Left lung (tissue), 10 donors: ENCODE data around the gene GSK3B. TPM values are rescaled to one million over a fixed set of nuclear protein-coding genes. Genes with fewer than 3 reads are reported as not detected.

Experiments
- ATAC-seq: fragments of 200-7000 bp; cut with Tn5 transposase; one replicate; pipeline ENCODE4 v1.9.1; 2020; ENCODE audit warnings: moderate library complexity
- DNase-seq, 4 donors: peaks; one replicate each; pipeline ENCODE4 v3.0.0-alpha.2; 2013 to 2020
- H3K27ac ChIP-seq, 2 donors: fragments of 200-600 bp; sonication (generic) in 1 of 2; one replicate each; pipeline versions ENCODE4 v1.5.0 to v1.8.0; 2020 to 2021
- H3K27me3 ChIP-seq, 2 donors: fragments of 200-600 bp; sonication (generic) in 1 of 2; one replicate each; pipeline versions ENCODE4 v1.5.0 to v1.8.0; 2020 to 2021
- H3K36me3 ChIP-seq, 2 donors: fragments of 200-600 bp; sonication (generic) in 1 of 2; one replicate each; pipeline versions ENCODE4 v1.5.0 to v1.8.0; 2020 to 2021
- H3K4me1 ChIP-seq, 2 donors: fragments of 200-600 bp; one replicate each; pipeline ENCODE4 v1.8.0; 2021
- H3K4me3 ChIP-seq, 2 donors: fragments of 200-600 bp; sonication (generic) in 1 of 2; one replicate each; pipeline versions ENCODE4 v1.5.0 to v1.8.0; 2020 to 2021; ENCODE audit warnings: mild to moderate bottlenecking in 1 of 2
- H3K9me3 ChIP-seq, 2 donors: fragments of 200-600 bp; sonication (generic) in 1 of 2; one replicate each; pipeline versions ENCODE4 v1.5.0 to v1.8.0; 2020 to 2021
- intact Hi-C, 2 donors: fragments of 100-400 bp; cut with DNase I; formaldehyde crosslinking; loops; one replicate each; pipeline versions ENCODE4 v1.11.2 to v1.14.2; 2022
- polyA plus RNA-seq, 6 donors: library from polyadenylated mRNA; unstranded; fragments of 120-200 nt; gene quantifications; one replicate each; pipeline ENCODE4 v1.2.1, GENCODE V29; 2013; ENCODE audit not compliant: insufficient read length in 6 of 6
- total RNA-seq, 2 donors: library from RNA; stranded (reverse); fragmentation: NEBNext Ultra II Directional; extraction: Animal tissue kit (Norgen Biotek cat#: 25700); gene quantifications; one replicate each; pipeline ENCODE4 v1.2.1, GENCODE V29; 2021
- TF ChIP-seq, protein P1 (sequence below), 2 donors: fragments of 200-600 bp; sonication (generic) in 1 of 2; IDR thresholded peaks; one replicate each; pipeline versions ENCODE4 v1.5.0 to v1.8.0; 2021; ENCODE audit warnings: antibody characterized with exemption in 2 of 2
- donor health status: DM: no; HTN: yes; CAD: no.
- donor health status: DM: no; HTN: no; CAD: no.

The GSK3B gene
- total and polyA plus RNA-seq, 8 donors = 39.2 to 53.0 (median 42.4) TPM

DNA sequence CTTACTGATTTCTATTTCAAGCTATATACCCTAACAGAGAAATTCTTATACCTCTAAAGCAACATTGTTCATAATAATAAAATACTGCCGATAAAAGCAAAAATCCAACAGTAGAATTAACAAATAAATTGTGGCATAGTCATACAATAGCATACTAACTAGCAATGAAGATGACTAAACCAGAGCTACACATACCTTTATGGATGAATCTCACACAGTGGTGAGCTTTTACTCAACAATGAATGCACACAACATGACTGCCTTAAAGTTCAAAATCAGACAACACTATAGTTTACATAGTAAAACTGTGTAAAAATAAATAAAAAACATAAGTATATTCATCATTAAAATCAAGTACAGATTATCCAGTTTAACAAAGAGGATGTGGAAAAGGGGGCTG lies 213.3 kb downstream of the GSK3B start:
- ATAC-seq (no peak), DNase-seq (no peak)
- Histone ChIP-seq H3K36me3 (peaks cover 0 to 13% of the 10 kb centered on the region in 2 donors), H3K27ac (no peak overlapping the region), H3K4me1 (no peaks in the 10 kb centered on the region), H3K4me3 (no peak overlapping the region), H3K27me3 (no peaks in the 10 kb centered on the region), H3K9me3 (no peaks in the 10 kb centered on the region)
- intact Hi-C loops = no loop called here
- TF ChIP-seq, protein P1, sequence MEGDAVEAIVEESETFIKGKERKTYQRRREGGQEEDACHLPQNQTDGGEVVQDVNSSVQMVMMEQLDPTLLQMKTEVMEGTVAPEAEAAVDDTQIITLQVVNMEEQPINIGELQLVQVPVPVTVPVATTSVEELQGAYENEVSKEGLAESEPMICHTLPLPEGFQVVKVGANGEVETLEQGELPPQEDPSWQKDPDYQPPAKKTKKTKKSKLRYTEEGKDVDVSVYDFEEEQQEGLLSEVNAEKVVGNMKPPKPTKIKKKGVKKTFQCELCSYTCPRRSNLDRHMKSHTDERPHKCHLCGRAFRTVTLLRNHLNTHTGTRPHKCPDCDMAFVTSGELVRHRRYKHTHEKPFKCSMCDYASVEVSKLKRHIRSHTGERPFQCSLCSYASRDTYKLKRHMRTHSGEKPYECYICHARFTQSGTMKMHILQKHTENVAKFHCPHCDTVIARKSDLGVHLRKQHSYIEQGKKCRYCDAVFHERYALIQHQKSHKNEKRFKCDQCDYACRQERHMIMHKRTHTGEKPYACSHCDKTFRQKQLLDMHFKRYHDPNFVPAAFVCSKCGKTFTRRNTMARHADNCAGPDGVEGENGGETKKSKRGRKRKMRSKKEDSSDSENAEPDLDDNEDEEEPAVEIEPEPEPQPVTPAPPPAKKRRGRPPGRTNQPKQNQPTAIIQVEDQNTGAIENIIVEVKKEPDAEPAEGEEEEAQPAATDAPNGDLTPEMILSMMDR (IDR thresholded peaks at IDR 0.05) = no peak

DNA sequence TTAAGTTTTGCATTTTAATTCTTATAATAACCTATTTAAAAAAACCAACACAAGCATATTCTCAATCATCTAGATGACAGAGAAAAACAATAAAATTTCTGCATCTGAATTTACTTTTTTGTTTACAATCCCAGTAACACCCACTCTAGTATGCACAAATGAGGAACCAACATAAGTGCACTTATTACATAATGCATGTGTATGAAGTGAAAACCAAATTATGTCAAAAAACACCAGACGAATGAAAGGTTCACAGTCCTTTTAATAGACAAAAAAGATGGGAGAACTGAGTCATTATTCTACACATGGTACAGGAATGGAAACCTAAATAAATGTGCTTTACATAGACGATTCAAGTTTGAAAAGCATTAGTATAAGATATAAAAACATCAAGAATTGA lies 220.6 kb downstream of the GSK3B start:
- no peak for ATAC-seq
- TF ChIP-seq, protein P1 (IDR thresholded peaks at IDR 0.05) = no peak

DNA sequence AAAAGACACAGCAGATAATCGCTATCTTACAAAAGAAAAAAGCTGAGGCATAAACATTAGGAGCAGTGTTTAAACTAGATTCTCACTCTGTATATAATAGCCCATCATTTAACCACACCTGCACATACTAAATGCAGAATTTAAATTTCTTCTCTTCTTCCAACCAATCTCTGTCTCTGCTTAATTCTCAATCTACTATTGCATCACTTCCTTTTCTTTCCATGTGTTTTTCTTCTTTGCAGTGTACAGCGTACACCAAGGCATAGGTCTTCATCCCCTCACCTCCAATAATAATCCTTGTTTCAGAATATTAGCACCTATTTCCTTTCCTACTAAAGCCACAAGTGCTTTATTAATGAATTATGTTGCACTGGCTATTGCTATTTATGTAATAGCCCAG lies 221.5 kb downstream of the GSK3B start:
- ATAC-seq = no peak

More for the DNA sequence above, 220.6 kb downstream of the GSK3B start:
- H3K36me3 ChIP-seq = peaks cover 0 to 3% of the 10 kb centered on the region in 2 donors
- no peaks in the 10 kb centered on the region for H3K27me3 ChIP-seq
- intact Hi-C loops = no loop called here
- no peak for DNase-seq
- no peaks in the 10 kb centered on the region for H3K9me3 ChIP-seq
- H3K4me1 ChIP-seq = peaks cover 0 to 3% of the 10 kb centered on the region in 2 donors
- H3K27ac ChIP-seq = no peak overlapping the region
- H3K4me3 ChIP-seq = no peak overlapping the region

DNA sequence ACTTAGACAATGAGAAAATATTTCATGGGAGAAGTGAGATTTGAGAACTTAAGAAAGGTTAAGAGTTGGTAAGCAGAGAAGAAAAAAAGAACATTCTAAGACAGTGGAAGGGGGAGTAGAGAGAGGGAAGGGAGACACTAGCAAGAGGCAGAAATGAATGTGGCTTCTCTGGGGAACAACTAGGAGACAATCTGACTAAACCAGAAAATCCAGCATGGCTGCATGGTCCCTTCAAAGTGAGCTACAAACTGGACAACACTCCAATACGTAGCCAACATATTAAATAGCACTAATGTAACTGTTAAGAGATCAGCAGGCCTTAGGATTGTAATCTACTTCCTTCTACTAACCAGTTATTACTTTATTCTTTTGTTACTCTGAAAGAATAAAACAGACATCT lies 222.7 kb downstream of the GSK3B start:
- DNase-seq (no peak), ATAC-seq (no peak)
- Histone ChIP-seq H3K4me1 (peaks cover 0 to 3% of the 10 kb centered on the region in 2 donors), H3K27me3 (no peaks in the 10 kb centered on the region), H3K4me3 (no peak overlapping the region), H3K36me3 (peaks cover 0 to 2% of the 10 kb centered on the region in 2 donors), H3K9me3 (no peaks in the 10 kb centered on the region), H3K27ac (no peak overlapping the region)
- TF ChIP-seq, protein P1 (IDR thresholded peaks at IDR 0.05) = no peak
- intact Hi-C loops = no loop called here

More for the DNA sequence above, 221.5 kb downstream of the GSK3B start:
- H3K9me3 ChIP-seq = no peaks in the 10 kb centered on the region
- no peak for DNase-seq
- intact Hi-C loops = no loop called here
- TF ChIP-seq, protein P1 (IDR thresholded peaks at IDR 0.05) = no peak
- H3K36me3 ChIP-seq = peaks cover 0 to 3% of the 10 kb centered on the region in 2 donors
- H3K4me1 ChIP-seq = peaks cover 0 to 3% of the 10 kb centered on the region in 2 donors
- H3K4me3 ChIP-seq = no peak overlapping the region
- H3K27me3 ChIP-seq = no peaks in the 10 kb centered on the region
- H3K27ac ChIP-seq = no peak overlapping the region

DNA sequence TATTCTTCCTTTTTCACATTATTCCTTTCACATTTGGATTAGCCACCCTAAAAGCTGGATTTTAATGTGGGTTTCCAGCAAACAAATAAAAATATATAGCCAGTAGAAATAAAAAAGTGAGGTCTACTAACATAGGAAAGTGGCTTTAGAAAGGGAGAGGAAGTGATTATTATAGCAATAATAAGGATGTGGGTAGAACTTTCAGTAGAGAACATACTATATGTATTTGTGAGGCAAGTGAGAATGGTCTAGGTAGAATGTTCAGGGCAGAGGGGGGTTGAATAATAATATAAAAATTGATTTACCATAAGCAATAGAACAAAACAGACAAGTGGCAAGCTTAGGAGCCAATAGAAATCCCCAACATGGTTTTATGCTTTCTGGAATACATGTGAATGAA lies 223.7 kb downstream of the GSK3B start:
- Histone ChIP-seq H3K4me3 (no peak overlapping the region), H3K4me1 (peaks cover 0 to 3% of the 10 kb centered on the region in 2 donors), H3K9me3 (no peaks in the 10 kb centered on the region), H3K27me3 (no peaks in the 10 kb centered on the region), H3K27ac (no peak overlapping the region), H3K36me3 (no peaks in the 10 kb centered on the region)
- TF ChIP-seq, protein P1 (IDR thresholded peaks at IDR 0.05) = no peak
- ATAC-seq (no peak), DNase-seq (no peak)
- intact Hi-C loops = no loop called here
